ENCODE results near the gene GPR37L1. TPM values are rescaled to one million over a fixed set of nuclear protein-coding genes. Genes with fewer than 3 reads are reported as not detected.

Gene GPR37L1, protein sequence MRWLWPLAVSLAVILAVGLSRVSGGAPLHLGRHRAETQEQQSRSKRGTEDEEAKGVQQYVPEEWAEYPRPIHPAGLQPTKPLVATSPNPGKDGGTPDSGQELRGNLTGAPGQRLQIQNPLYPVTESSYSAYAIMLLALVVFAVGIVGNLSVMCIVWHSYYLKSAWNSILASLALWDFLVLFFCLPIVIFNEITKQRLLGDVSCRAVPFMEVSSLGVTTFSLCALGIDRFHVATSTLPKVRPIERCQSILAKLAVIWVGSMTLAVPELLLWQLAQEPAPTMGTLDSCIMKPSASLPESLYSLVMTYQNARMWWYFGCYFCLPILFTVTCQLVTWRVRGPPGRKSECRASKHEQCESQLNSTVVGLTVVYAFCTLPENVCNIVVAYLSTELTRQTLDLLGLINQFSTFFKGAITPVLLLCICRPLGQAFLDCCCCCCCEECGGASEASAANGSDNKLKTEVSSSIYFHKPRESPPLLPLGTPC
- not detected for total RNA-seq
- long read RNA-seq = 0 reads

DNA sequence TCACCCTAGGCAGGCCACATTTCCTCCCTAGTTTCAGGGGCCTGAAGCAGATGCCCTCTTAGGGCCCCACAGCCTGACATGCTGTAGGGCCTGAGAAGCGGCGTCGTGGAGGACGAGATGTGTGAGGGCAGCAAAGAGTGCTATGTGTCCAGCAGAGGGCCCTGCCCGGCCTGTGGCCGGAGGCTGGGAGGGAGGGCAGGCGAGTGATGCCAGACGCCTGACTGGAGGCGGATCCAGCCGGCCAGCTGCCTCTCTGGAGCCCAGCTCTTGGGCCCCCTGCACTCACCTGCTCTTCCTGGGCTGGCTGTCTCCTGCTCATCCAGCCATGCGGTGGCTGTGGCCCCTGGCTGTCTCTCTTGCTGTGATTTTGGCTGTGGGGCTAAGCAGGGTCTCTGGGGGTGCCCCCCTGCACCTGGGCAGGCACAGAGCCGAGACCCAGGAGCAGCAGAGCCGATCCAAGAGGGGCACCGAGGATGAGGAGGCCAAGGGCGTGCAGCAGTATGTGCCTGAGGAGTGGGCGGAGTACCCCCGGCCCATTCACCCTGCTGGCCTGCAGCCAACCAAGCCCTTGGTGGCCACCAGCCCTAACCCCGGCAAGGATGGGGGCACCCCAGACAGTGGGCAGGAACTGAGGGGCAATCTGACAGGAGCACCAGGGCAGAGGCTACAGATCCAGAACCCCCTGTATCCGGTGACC lies at the start of gene GPR37L1:
GPR37L1 (plus strand) TSS at position 279 of the 697 bp plus-strand sequence; CDS start at position 326, 47 bp downstream.
- DNase-seq (ENCODE audit: low spot score) = peak; percentile 81
- intact Hi-C loops (cut with DNase I) = no loop called here

DNA sequence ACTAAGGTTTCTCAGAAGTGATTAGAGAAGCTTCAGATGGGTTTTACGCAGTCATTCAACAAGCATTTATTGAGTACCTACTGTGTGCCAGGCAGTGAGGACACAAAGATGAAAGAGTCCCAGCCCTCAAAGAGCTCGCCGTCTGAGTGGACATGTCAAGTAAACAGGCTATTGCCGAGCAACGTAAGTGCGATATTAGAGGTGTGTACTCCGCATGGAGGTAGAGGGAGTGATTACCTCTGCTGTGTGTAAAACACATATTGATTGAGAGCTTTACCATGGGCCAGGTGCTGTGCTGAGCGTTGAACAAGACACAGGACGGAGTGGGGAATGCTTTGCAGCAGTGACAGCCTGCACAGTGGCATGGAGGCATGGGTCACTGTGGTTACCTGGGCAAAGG lies 49.5 kb upstream of the GPR37L1 start:
- DNase-seq (ENCODE audit: low spot score) = no peak
- intact Hi-C loops (cut with DNase I) = no loop called here

DNA sequence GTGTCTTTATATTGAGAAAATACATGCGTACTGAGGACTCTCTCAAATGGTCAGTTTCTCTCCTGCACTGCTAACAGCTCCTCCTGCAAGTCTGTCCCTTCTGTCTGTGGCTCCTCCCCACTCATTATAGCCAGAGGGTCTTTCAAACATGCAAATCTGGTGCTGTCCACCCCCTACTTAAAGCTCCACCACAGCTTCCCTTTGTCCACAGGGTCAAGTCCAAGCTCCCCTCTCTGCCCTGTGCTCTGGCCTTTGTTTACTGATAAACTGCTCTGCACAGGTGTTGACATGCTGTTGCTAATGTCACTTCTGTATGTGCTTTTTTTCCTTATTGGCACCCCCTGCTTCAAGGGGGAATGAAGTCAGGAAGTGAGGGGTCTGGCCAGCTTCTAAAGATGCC lies 47.7 kb upstream of the GPR37L1 start:
- intact Hi-C loops (cut with DNase I) = no loop called here
- no peak for DNase-seq (ENCODE audit: low spot score)

DNA sequence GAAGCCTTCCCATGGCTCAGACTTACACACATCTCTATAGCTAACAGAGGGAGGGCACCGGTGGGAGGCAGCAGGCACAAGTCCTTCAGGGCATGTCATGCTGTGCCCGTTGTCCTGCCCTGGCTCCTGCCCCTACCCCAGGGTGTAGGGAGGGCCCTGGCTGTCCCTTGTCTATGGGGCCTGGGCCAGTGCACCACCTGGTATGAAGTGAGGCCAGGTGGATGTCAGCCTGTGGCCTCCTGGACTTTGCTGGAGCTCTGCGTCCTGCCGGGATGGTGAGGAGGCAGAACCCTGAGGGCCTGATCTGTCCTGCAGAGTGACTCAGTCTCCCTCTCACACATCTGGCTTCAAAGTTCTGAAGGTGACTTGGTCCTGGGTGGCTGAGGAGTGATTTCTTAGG lies 47.3 kb upstream of the GPR37L1 start:
- intact Hi-C loops (cut with DNase I) = no loop called here
- DNase-seq (ENCODE audit: low spot score) = no peak

DNA sequence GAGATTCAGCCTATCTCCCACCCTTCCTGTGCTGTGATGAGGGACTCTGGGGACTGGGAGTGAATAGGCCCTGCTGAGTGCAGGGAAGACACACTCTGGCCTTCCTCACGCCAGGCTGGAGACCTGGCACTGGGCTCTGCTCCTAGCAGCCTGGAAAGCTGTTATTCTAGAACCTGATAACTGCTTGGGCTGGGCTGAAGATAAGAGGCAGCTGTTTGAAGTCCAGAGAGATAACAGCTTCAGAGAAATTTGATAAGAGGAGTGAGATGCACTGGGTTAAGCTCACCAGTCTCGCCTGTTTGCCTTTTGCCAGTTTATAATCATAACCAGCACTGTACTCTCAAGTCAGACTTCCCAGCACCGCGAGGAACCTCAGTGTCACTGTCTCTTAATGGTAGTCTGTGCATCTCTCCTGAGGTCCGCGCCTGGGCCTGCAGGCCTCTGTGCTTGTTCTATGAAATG lies 46.6 kb upstream of the GPR37L1 start:
- DNase-seq (ENCODE audit: low spot score) = no peak
- intact Hi-C loops (cut with DNase I) = no loop called here

DNA sequence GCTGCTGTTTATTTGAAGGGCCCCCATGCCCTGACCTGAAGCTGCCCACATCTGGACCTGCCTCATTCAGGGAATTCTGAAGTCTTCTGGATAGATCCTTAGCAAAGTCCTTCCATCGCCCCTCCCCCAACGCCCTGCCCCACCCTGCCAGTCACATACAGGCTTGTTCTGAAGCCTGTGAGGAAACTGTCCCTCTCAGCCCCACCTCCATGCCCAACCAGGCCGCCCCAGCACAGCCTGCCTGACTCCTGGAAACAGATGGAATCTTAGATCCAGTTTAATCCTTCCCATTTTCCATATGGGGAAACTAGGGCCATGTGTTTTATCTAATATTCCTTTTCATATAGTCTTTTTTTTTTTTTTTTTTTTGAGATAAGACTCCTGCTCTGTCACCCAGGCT lies 44.5 kb upstream of the GPR37L1 start:
- no peak for DNase-seq (ENCODE audit: low spot score)
- intact Hi-C loops (cut with DNase I) = no loop called here

DNA sequence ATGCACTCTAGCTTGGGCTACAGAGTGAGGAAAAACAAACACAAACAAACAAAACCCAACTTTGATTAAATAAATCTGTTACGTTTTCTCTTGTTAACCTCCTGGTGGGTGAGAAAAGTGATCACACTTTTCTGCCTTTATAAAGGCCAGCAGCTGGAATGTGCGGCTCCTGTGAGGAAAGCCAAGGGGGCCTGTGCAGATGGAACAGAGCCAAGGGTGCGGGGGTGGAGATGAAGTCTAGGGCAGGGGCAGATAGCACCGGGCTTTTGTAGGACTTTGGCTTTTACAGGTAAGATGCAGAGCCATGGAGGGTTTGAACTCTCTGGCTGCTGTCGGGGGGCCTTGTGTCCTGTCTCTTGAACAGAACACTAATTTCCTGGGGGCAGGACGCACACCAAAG lies 40.7 kb upstream of the GPR37L1 start:
- no peak for DNase-seq (ENCODE audit: low spot score)
- intact Hi-C loops (cut with DNase I) = no loop called here

DNA sequence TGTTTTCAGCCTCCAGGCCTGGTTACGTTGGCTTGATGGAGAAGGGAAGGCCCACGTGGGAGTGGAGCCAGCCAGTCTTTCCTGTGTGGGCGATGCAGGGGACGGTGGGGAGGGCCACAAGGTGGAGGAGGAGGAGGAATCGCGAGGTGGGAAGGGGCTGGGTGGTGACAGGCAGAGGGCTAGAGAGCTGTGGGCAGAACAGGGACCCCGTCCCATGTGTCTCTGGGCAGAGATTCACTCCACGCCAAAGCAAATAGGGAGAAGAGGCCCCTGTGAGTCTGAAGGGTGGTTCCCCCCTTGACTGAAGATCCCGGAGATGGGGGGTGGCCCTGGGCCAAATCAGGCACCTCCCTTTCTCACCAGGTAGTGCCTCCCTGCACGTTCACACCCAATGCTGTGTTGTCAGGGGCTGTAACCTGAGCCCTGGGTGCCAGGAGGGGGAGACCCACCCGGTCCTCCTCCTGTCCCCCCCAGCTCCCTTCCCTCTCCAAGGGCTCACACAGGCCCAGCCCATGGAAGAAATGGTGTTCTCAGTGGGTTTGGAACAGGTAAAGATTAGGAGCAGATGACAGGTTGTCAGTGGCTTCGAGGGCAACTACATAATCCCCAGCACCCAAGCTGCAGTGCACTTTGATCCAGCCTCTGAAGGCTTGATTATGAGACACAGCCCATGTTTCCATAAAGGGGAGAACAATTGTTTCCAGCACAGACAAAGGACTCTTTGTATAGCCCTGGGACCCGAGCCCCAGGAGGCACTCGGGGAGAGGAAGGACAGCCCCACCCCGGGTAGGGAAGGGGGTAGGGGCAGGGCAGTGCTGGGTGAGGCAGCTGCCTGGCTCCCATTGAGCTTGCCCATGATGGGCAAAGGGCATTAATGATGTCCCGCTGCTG lies 37.7 kb upstream of the GPR37L1 start:
- intact Hi-C loops (cut with DNase I) = loop anchor here (5.0 kb wide), 1 partner anchor 48 kb away; no protein-coding TSS in a partner anchor
- no peak for DNase-seq (ENCODE audit: low spot score)

DNA sequence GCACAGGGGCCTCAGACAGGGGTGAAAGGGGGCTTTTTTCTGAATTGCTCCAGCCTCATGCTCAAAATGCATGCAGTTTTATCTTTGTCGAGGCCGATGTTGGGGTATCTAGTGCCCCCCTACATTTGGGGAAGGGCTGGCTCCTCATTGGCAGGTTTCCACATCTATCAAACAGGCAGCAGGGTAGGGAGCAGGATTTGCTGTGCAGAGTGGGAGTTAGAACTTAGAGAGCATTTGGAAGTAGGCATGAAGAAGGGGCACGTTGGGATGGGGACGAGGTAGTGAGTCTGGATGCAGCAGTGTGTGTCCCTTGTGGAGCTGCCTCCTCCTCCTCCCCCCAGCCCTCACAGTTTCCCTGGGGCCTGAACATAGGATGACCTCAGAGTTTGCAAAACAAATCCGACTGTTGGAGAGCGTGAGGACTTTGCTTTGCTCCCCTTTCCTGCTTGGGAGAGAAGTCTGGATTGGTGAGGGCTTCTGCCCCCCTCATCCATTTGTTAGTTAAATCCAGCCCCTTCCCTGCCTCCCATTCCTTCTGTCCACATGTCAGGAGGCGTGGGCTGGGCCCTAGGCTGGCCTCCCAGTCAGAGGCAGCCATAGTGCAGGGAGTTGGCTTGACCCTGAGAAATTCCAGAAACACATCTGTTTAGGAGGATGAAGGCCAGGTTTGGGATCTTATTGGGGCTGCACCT lies 36.9 kb upstream of the GPR37L1 start:
- no peak for DNase-seq (ENCODE audit: low spot score)
- intact Hi-C loops (cut with DNase I) = loop anchor here (5.0 kb wide), 1 partner anchor 49 kb away; no protein-coding TSS in a partner anchor

DNA sequence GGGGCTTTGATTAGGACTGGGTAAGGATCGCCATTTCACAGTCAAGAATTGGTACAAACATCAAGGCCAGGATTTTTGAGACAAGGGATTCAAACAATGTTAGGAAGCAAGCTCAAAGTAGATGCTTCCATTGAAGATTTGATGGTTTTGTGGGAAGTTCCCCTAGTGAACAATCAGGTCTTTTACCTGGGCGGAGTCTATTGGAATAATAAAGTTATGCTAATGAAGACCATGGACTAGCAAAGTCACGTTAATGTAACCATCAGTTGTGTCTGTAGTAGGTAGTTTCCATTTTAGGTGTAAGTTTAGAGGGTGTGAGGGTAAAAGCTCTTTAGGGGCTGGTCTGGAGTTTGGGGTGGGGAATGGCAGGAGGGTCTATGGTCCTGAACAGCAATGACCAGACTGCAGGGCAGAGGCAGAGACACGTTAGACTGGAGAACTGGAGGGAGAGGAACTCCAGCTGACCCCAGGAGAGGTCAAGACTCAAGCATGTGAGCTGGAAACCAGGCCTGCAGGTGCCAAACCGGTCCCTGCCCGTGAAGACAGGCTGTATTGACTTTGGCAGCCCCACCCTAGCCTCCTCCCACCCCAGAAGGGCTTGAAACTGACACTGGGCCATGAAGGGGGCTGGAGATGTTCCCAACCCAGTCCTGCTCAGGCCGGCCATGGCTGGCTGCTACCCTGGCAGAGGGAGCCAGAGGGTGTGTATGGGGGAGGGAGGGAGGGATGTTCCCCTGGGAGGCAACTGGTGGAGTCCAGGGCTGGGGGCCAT lies 36.0 kb upstream of the GPR37L1 start:
- intact Hi-C loops (cut with DNase I) = loop anchor here (5.0 kb wide), 1 partner anchor 49 kb away; no protein-coding TSS in a partner anchor
- DNase-seq (ENCODE audit: low spot score) = no peak

DNA sequence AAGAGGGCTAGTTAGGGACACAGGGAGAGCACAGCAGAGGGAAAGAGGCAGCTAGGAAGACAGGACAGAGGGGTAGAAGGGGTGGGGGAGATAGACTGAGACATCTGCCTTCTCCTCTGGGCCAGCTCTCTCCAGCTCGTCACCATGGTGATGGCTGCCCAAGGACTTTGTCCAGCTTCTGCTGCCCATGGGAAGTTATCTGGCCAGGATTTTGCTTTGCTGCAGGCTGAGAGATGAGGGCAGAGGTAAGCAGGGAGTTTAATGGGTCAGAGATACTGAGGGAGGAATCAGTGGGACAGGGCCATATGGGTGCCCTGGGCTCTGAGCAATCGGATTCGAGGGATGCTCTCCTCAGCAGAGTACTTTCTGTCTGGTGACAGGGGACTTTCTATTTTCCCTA lies 34.5 kb upstream of the GPR37L1 start:
- no peak for DNase-seq (ENCODE audit: low spot score)
- intact Hi-C loops (cut with DNase I) = loop anchor here (5.0 kb wide), 1 partner anchor 51 kb away; no protein-coding TSS in a partner anchor

DNA sequence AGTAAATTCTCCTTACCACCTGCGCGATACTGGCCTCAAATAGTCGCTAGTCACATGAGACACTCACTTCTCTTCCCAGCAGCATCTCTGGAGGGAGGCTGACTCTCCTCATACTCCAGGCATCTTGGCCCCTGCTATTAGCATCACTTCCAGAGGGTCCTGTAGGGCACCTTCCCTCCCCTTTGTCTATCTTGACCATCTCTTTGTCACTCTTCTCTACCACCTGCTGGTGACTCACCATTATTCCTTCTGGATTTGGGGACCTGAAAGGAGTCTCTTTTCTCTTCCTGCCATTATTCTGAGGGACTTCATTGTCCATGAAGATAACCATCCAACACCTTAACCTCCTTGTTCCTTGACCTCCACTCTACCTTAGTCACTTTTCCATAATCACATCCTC lies 31.7 kb upstream of the GPR37L1 start:
- intact Hi-C loops (cut with DNase I) = no loop called here
- no peak for DNase-seq (ENCODE audit: low spot score)

DNA sequence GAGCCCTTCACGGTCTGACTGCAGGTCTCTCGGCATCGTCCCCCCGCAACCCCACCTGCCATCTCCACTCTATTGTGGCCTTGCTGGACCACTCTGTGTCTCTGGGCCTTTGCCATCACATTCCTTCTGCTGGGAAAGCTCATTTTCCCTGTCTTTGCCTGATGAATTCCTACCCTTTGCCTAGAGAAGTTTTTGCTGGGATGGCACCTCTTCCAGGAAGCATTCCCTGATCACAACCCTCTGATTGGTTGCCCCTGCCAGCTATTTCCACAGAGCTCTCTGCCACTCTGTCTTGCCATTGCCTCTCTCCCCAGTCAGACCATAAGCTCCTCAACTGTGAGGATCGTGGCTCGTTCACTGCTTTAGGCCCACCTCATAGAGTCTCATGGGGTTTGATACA lies 28.9 kb upstream of the GPR37L1 start:
- DNase-seq (ENCODE audit: low spot score) = no peak
- intact Hi-C loops (cut with DNase I) = no loop called here

DNA sequence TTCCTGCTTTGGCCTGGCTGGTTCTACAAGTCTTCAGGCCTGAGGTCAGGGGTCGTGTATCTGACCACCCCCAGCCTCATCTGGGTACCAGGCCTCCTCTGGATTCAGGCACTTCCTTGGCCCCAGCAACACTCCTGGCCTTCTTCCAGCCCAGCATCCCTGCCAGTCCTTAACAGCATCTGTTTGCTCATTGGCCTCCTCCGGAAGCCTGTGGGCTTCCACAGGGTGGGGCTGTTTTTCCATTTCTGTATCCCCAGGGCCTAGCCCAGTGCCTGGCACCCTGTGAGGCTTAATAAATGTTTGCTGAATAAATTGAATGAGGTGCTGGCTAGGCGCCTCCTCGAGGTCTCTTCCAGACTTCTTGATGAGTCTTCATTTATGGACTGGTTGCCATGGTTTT lies 21.5 kb upstream of the GPR37L1 start:
- DNase-seq (ENCODE audit: low spot score) = no peak
- intact Hi-C loops (cut with DNase I) = no loop called here

DNA sequence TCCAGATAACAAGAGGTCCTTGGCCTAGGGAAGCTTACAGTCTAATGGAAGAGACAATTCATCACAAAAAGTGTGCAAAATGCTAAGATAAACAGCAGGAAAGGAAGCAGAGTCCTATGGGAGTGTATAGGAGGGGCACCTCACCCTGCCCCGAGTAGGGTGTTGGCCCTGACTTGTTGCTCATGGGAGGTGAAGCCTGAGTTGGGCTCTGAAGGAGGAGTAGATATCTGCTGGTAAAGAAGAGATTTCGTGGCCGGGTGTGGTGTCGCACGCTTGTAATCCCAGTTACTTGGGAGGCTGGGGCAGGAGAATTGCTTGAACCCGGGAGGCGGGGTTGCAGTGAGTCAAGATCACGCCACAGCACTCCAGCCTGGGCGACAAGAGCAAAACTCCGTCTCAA lies 18.6 kb upstream of the GPR37L1 start:
- intact Hi-C loops (cut with DNase I) = no loop called here
- DNase-seq (ENCODE audit: low spot score) = no peak

DNA sequence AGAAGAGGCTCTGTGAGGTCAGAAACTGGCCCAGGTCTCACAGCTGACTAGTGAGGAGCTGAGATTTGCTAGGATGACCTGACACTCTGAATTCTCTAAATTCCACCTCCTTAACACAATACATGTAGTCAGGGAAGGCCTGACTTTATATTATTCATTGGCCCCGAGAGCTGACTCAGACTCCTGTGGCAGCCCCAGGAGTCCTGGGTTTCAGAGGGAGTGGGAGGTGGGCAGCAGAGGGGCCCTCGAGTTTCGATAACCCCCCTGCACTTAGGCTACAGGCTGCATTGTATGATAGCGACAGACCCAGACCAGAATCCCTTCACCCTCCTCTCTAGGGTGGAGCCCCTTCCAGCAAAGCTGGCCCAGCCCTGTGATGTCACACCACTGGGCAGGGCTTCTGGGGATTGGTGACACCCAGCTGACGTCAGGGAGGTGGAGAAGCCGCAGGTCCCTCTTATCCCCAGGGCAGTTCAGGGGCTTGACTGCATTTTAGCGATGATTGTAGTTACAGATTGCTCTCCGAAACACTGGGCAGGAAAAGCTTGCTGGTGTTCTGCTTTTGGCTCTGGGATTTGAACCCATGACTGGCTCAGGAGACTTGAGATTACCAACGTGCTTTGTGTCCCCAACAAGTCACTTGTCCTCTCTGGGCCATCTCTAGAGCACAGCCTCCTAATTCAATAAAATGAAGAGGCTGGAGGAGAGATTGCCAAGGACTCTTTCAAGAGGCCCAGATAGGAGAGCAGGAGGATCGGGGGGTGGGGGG lies 17.0 kb upstream of the GPR37L1 start:
- no peak for DNase-seq (ENCODE audit: low spot score)
- intact Hi-C loops (cut with DNase I) = loop anchor here (5.0 kb wide), 2 partner anchors 48 to 218 kb away; partner anchors contain the start of gene SHISA4

Measured in cardiac septum (tissue), 1 donor.